HEK293 (cell line): ENCODE data around the gene UGGT2.

Source experiments
- CTCF ChIA-PET: fragments of 350-600 bp; formaldehyde crosslinking; extraction: SDS; loops from one replicate; lab custom pipeline; 2021; ENCODE audit warnings: antibody characterized with exemption; lab: Yijun Ruan, JAX
- POLR2A ChIA-PET: fragments of 300-600 bp; formaldehyde crosslinking; extraction: SDS; loops from one replicate; lab custom pipeline; 2020; ENCODE audit warnings: antibody characterized with exemption, inconsistent platforms; lab: Yijun Ruan, JAX
- H3K27ac ChIP-seq: fragments of 200-500 bp; sonication (Bioruptor generic); 2 replicates; pipeline ENCODE4 v1.5.1; 2014; ENCODE audit warnings: low read depth, low read length, control low read depth, inconsistent platforms; ENCODE audit errors: extremely low read depth
- H3K36me3 ChIP-seq, 2 experiments: fragments of 200-500 bp in 1 of 2; sonication (Bioruptor generic) in 1 of 2; 1 replicate in 1 of 2; 2 replicates in 1 of 2; pipeline ENCODE4 v1.5.1; 2014 to 2017; ENCODE audit warnings: inconsistent platforms in 2 of 2, low read length in 2 of 2; ENCODE audit not compliant: control insufficient read depth in 2 of 2, insufficient read depth in 1 of 2
- H3K4me1 ChIP-seq: fragments of 200-500 bp; sonication (Bioruptor generic); 2 replicates; pipeline ENCODE4 v1.5.1; 2014; ENCODE audit warnings: mild to moderate bottlenecking, low read length, inconsistent platforms; ENCODE audit not compliant: control insufficient read depth, insufficient read depth
- H3K4me3 ChIP-seq: 2 replicates; pipeline ENCODE4 v1.5.1; 2011; ENCODE audit warnings: low read depth, mild to moderate bottlenecking, control low read depth, low read length, moderate library complexity
- H3K9me3 ChIP-seq: fragments of 200-500 bp; sonication (Bioruptor generic); 2 replicates; pipeline ENCODE4 v1.5.1; 2014; ENCODE audit warnings: low read depth, low read length, inconsistent platforms; ENCODE audit not compliant: control insufficient read depth, insufficient read depth
- AEBP2 ChIP-seq: fragments of 450-650 bp; formaldehyde crosslinking; IDR thresholded peaks from 2 replicates; pipeline ENCODE4 v1.5.1; 2016; ENCODE audit warnings: missing biosample characterization, missing genetic modification characterization, borderline replicate concordance
- MZF1 ChIP-seq: fragments of 450-650 bp; formaldehyde crosslinking; IDR thresholded peaks from 2 replicates; pipeline ENCODE4 v1.5.1; 2017; ENCODE audit warnings: missing biosample characterization, missing genetic modification characterization, borderline replicate concordance
- PRDM10 ChIP-seq: fragments of 450-650 bp; formaldehyde crosslinking; IDR thresholded peaks from 2 replicates; pipeline ENCODE4 v1.5.1; 2016; ENCODE audit warnings: missing biosample characterization, missing genetic modification characterization
- TCF7L2 ChIP-seq: IDR thresholded peaks from 2 replicates; pipeline ENCODE4 v1.6.1; 2011; ENCODE audit warnings: low read depth, mild to moderate bottlenecking, inconsistent platforms, low read length, moderate library complexity, borderline replicate concordance
- TSHZ1 ChIP-seq: fragments of 450-650 bp; formaldehyde crosslinking; IDR thresholded peaks from 2 replicates; pipeline ENCODE4 v1.5.1; 2016; ENCODE audit warnings: missing biosample characterization, missing genetic modification characterization, borderline replicate concordance
- WT1 ChIP-seq: fragments of 450-650 bp; formaldehyde crosslinking; IDR thresholded peaks from 2 replicates; pipeline ENCODE4 v1.5.1; 2016; ENCODE audit warnings: missing biosample characterization, missing genetic modification characterization
- ZBTB6 ChIP-seq: fragments of 450-650 bp; formaldehyde crosslinking; IDR thresholded peaks from 2 replicates; pipeline ENCODE4 v1.5.1; 2017; ENCODE audit warnings: missing biosample characterization, missing genetic modification characterization
- ZNF23 ChIP-seq: fragments of 450-650 bp; formaldehyde crosslinking; IDR thresholded peaks from 2 replicates; pipeline ENCODE4 v1.5.1; 2016; ENCODE audit warnings: missing biosample characterization, missing genetic modification characterization, borderline replicate concordance
- ZNF341 ChIP-seq: fragments of 450-650 bp; formaldehyde crosslinking; IDR thresholded peaks from 2 replicates; pipeline ENCODE4; 2016; ENCODE audit warnings: low read depth, missing biosample characterization, missing genetic modification characterization
- ZNF366 ChIP-seq: fragments of 450-650 bp; formaldehyde crosslinking; conservative IDR thresholded peaks from 2 replicates; pipeline ENCODE4 v1.5.1; 2016; ENCODE audit warnings: missing biosample characterization, missing genetic modification characterization
- ZNF488 ChIP-seq: fragments of 450-650 bp; formaldehyde crosslinking; IDR thresholded peaks from 2 replicates; pipeline ENCODE4 v1.5.1; 2016; ENCODE audit warnings: missing biosample characterization, missing genetic modification characterization
- ZNF513 ChIP-seq: fragments of 450-650 bp; IDR thresholded peaks from 2 replicates; pipeline ENCODE4 v1.5.1; 2018; ENCODE audit warnings: missing biosample characterization, missing genetic modification characterization
- ZNF624 ChIP-seq: fragments of 450-650 bp; formaldehyde crosslinking; IDR thresholded peaks from 2 replicates; pipeline ENCODE4 v1.5.1; 2017; ENCODE audit warnings: missing biosample characterization, missing genetic modification characterization
- ZNF654 ChIP-seq: fragments of 450-650 bp; formaldehyde crosslinking; IDR thresholded peaks from 2 replicates; pipeline ENCODE4 v1.5.1; 2016; ENCODE audit warnings: low read depth, missing biosample characterization, missing genetic modification characterization
- ZNF76 ChIP-seq: fragments of 450-650 bp; formaldehyde crosslinking; IDR thresholded peaks from 2 replicates; pipeline ENCODE4; 2016; ENCODE audit warnings: low read depth, missing biosample characterization, missing genetic modification characterization, borderline replicate concordance
- ZNF830 ChIP-seq: fragments of 450-650 bp; IDR thresholded peaks from 2 replicates; pipeline ENCODE4 v1.5.0; 2018; ENCODE audit warnings: missing biosample characterization, missing genetic modification characterization, low read depth, mild to moderate bottlenecking, moderate library complexity

Gene UGGT2

GRCh38 chr13:95937714-95938320 lies 115.4 kb downstream of the UGGT2 start:
- no peak overlapping the region for H3K27ac ChIP-seq
- no peak for TF ChIP-seq ZNF366 (tag by site-specific recombination)
- TF ChIP-seq ZNF23 (tag by site-specific recombination): no peak
- no peak for TF ChIP-seq ZNF654 (tag by site-specific recombination)
- no peak for TF ChIP-seq ZNF488
- no peak for TF ChIP-seq ZNF76
- no peak for TF ChIP-seq AEBP2 (tag by site-specific recombination)
- no peak for TF ChIP-seq MZF1
- no peak for TF ChIP-seq ZBTB6
- TF ChIP-seq TCF7L2: no peak
- no peak for TF ChIP-seq ZNF830 (tag by site-specific recombination)
- TF ChIP-seq ZNF624 (tag by site-specific recombination): no peak
- TF ChIP-seq ZNF341 (tag by site-specific recombination): no peak
- ChIA-PET POLR2A (no interaction called here), CTCF (interaction anchor here (1.0 kb wide), 2 partner anchors 13 to 21 kb away, joined by 4 read pairs; no protein-coding TSS in a partner anchor)
- peaks cover 12 to 38% of the 10 kb centered on the region in 2 experiments for H3K36me3 ChIP-seq
- no peak overlapping the region for H3K4me3 ChIP-seq
- no peaks in the 10 kb centered on the region for H3K9me3 ChIP-seq
- no peaks in the 10 kb centered on the region for H3K4me1 ChIP-seq

- ChIA-PET POLR2A (no interaction called here), CTCF (interaction anchor here (0.6 kb wide), 1 partner anchor 45 kb away, joined by 4 read pairs; no protein-coding TSS in a partner anchor)
- Histone ChIP-seq H3K36me3 (peaks cover 7 to 20% of the 10 kb centered on the region in 2 experiments; a peak in 2 of 3 replicates), H3K9me3 (no peaks in the 10 kb centered on the region), H3K4me3 (no peak overlapping the region), H3K4me1 (no peaks in the 10 kb centered on the region), H3K27ac (no peak overlapping the region)
- TF ChIP-seq PRDM10 (tag by site-specific recombination) (no peak), ZNF513 (tag by site-specific recombination) (no peak), WT1 (no peak), TSHZ1 (tag by site-specific recombination) (no peak)
Observed at GRCh38 chr13:95931300-95932025, 121.7 kb downstream of the UGGT2 start.
